ENCODE data around the gene NOC4L.

NOC4L gene

DNA sequence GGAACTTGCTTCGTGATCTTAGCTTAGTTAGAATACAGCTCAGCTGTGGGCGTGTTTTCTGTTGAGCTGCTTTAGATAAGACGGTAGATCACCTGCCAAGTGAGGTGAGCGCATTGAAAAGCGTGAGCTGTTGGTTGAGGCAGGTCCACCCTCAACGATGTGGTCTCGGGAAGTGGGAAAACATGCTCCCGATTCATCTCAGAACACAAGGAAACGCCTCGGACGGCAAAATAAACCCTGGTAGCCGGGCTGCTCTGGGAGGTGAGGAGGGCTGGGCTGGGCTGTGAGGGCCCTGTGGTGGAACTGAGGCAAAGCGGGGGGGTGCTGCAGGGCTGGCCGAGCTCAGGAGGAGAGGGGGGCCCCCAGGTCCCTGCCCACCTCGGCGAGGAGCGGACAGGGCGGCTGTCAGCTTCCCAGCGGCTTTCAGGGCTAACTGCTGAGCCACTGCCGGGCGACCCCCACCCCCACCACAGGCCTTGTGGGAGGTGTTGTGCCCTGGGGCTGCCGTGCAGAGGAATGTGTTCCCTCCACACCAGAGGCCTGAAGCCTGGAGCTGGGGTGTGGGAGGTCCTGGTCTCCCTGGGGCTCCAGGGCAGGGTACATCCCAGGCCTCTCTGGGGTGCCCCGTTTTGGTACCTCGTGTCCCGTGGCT, 30.7 kb downstream of the NOC4L start:
- DNase-seq = no peak
- H3K79me2 ChIP-seq (ENCODE audit: control insufficient read depth, insufficient read depth, low read length, poor library complexity) = no peaks in the 10 kb centered on the region
- H3K9ac ChIP-seq (ENCODE audit: low read length) = no peak overlapping the region
- H2BK120ac ChIP-seq (ENCODE audit: insufficient read depth, low read length, poor library complexity) = no peak overlapping the region
- H3K4me1 ChIP-seq (ENCODE audit: control insufficient read depth in 1 of 2, insufficient read depth in 2 of 2, low read length in 2 of 2) = peaks cover 0 to 5% of the 10 kb centered on the region in 2 experiments
- no peaks in the 10 kb centered on the region for H3K36me3 ChIP-seq (ENCODE audit: control insufficient read depth in 1 of 2, insufficient read depth in 2 of 2, low read length in 2 of 2)
- no peak overlapping the region for H3K4me3 ChIP-seq (ENCODE audit: low read depth, low read length)
- H4K12ac ChIP-seq (ENCODE audit: low read depth, low read length) = no peak overlapping the region
- H3K79me1 ChIP-seq (ENCODE audit: low read length) = no peaks in the 10 kb centered on the region
- H3K4ac ChIP-seq (ENCODE audit: low read depth, low read length) = no peak overlapping the region
- H3K9me3 ChIP-seq (ENCODE audit: insufficient read depth, low read depth, low read length) = peaks cover 2% of the 10 kb centered on the region
- H4K91ac ChIP-seq (ENCODE audit: low read depth, low read length) = no peak overlapping the region
- no peak overlapping the region for H4K8ac ChIP-seq (ENCODE audit: low read depth, low read length)
- no CpG with 5 or more reads among the region's 25 CpGs for WGBS (ENCODE audit: extremely low coverage, insufficient coverage, insufficient read length)
- H3K27me3 ChIP-seq (ENCODE audit: insufficient read depth, low read length) = no peaks in the 10 kb centered on the region
- no peak overlapping the region for H3K4me2 ChIP-seq (ENCODE audit: low read length)
- no peak overlapping the region for H2AFZ ChIP-seq (ENCODE audit: insufficient read depth, low read length, poor library complexity)
- no peak overlapping the region for H3K18ac ChIP-seq (ENCODE audit: low read length)
- H2BK5ac ChIP-seq (ENCODE audit: low read depth, low read length, poor library complexity) = no peak overlapping the region
- no peak overlapping the region for H3K27ac ChIP-seq (ENCODE audit: low read depth, low read length)
- no peak overlapping the region for H2BK12ac ChIP-seq (ENCODE audit: low read length)
- no peak overlapping the region for H3K23ac ChIP-seq (ENCODE audit: low read length)
- no peak overlapping the region for H2AK5ac ChIP-seq (ENCODE audit: low read length)
- no peak overlapping the region for H3K14ac ChIP-seq (ENCODE audit: low read length)

DNA sequence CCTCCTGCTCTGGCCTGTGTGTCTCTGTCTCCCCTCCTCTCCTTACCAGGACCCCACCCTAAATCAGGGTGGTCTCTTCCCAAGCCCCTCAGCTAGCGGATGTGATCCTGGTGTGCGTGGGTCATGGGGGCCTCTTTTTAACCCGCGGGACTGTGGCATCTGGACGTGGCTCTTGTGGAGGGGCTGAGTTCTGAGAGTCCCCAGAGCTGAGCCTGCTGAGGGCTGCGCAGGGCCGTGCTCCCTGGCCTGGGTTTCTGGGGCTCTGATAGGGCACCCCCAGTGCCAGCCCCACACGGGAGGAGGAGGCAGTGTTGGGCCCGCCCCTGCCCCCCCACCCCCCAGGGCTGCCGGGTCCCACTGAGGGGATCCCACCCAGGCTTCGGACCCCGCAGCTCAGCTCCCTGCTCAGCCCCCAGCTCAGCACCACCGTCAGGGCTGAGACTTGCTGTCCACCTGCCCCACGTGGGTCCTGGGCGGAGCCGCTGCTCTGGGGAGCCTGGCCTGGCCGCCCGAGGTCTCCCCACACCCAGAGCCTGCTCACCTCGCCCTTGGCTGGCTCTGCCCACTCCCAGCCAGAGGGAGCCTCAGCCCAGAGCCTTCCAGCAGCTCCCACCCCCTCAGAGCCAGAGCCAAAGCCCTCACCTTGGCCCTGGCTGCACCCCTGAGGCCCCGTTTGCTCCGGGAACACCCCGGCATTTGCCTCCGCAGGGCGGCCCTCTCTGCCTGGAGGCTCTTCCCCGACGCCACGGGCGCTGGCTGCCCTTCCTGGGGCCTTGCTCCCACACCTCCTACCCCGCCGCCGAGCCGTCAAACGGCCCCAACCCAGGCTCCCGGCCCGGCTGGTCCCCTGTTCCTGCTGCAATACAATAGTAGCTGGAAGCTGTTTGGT, 31.5 kb downstream of the NOC4L start:
- no peak overlapping the region for H3K4me2 ChIP-seq (ENCODE audit: low read length)
- no peak overlapping the region for H4K91ac ChIP-seq (ENCODE audit: low read depth, low read length)
- no CpG with 5 or more reads among the region's 35 CpGs for WGBS (ENCODE audit: extremely low coverage, insufficient coverage, insufficient read length)
- no peaks in the 10 kb centered on the region for H3K27me3 ChIP-seq (ENCODE audit: insufficient read depth, low read length)
- H3K4ac ChIP-seq (ENCODE audit: low read depth, low read length) = no peak overlapping the region
- H3K23ac ChIP-seq (ENCODE audit: low read length) = no peak overlapping the region
- no peak overlapping the region for H3K27ac ChIP-seq (ENCODE audit: low read depth, low read length)
- H3K18ac ChIP-seq (ENCODE audit: low read length) = no peak overlapping the region
- H3K4me3 ChIP-seq (ENCODE audit: low read depth, low read length) = no peak overlapping the region
- no peak overlapping the region for H3K14ac ChIP-seq (ENCODE audit: low read length)
- H2BK120ac ChIP-seq (ENCODE audit: insufficient read depth, low read length, poor library complexity) = no peak overlapping the region
- no peaks in the 10 kb centered on the region for H3K79me1 ChIP-seq (ENCODE audit: low read length)
- DNase-seq = no peak
- no peaks in the 10 kb centered on the region for H3K79me2 ChIP-seq (ENCODE audit: control insufficient read depth, insufficient read depth, low read length, poor library complexity)
- H4K8ac ChIP-seq (ENCODE audit: low read depth, low read length) = no peak overlapping the region
- H3K9me3 ChIP-seq (ENCODE audit: insufficient read depth, low read depth, low read length) = peaks cover 4% of the 10 kb centered on the region
- H2AK5ac ChIP-seq (ENCODE audit: low read length) = no peak overlapping the region
- H3K36me3 ChIP-seq (ENCODE audit: control insufficient read depth in 1 of 2, insufficient read depth in 2 of 2, low read length in 2 of 2) = no peaks in the 10 kb centered on the region
- no peak overlapping the region for H3K9ac ChIP-seq (ENCODE audit: low read length)
- H2AFZ ChIP-seq (ENCODE audit: insufficient read depth, low read length, poor library complexity) = no peak overlapping the region
- no peak overlapping the region for H4K12ac ChIP-seq (ENCODE audit: low read depth, low read length)
- peaks cover 0 to 5% of the 10 kb centered on the region in 2 experiments for H3K4me1 ChIP-seq (ENCODE audit: control insufficient read depth in 1 of 2, insufficient read depth in 2 of 2, low read length in 2 of 2)
- H2BK5ac ChIP-seq (ENCODE audit: low read depth, low read length, poor library complexity) = no peak overlapping the region
- no peak overlapping the region for H2BK12ac ChIP-seq (ENCODE audit: low read length)

DNA sequence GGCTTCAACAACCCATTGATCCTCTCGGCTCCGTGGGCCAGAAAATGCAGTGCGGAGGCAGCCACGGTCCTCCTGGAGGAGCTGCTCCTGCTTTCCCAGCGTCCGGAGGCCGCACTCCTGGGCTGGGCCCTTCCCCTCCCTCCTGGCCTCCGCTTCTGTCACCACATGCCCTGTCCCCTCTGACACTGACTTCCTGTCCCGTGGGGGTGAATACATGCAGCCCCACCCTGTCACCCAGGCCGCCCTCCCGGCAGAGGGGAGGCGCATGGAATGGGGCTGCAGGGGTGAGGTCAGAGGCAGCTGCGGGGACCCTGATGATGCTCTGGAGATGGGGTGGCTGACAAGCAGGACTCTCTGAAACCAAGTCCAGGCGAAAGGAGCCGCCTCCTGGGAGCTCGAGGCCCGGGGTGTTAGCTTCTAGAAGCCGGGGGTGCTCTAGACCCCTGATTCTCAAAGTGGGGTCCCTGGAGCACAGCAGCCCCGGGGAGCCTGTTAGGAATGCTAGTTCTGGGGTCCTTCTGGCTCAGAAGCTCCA, 32.2 kb downstream of the NOC4L start:
- no CpG with 5 or more reads among the region's 19 CpGs for WGBS (ENCODE audit: extremely low coverage, insufficient coverage, insufficient read length)
- no peak overlapping the region for H3K4me2 ChIP-seq (ENCODE audit: low read length)

DNA sequence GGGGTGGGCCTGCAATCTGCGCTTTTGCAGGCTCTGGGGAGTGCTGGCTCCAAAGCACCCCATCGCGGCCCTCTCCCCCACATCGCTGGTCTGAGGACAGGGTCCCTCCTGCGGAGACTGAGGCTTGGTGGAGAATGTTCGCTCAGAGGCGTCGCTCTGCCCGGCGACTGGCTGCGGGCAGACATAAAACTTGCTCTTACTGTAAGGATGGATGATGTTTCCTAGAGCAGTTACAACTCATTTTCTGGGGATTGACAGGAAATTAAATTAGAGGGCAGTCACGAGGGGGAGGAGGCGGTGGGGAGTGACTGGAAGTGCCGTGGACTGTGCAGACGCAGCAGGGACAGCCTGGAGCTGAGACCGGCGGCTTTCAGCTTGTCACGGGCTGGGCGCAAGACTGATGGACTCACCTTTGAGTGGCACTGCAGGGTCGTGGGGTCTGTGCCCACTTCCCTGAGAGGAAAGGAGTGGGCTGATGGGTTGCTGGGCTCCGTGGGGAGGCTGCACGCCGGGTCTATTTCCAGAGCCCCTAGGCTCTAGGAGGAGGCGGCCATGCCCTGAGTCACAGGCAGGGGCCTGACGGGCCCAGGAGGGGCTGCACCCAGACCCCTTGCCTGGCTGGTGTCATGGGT, 32.8 kb downstream of the NOC4L start:
- H3K27ac ChIP-seq (ENCODE audit: low read depth, low read length) = no peak overlapping the region
- H2BK5ac ChIP-seq (ENCODE audit: low read depth, low read length, poor library complexity) = no peak overlapping the region
- no peak overlapping the region for H3K14ac ChIP-seq (ENCODE audit: low read length)
- H2AFZ ChIP-seq (ENCODE audit: insufficient read depth, low read length, poor library complexity) = no peak overlapping the region
- H2AK5ac ChIP-seq (ENCODE audit: low read length) = no peak overlapping the region
- H3K18ac ChIP-seq (ENCODE audit: low read length) = no peak overlapping the region
- H3K4me1 ChIP-seq (ENCODE audit: control insufficient read depth in 1 of 2, insufficient read depth in 2 of 2, low read length in 2 of 2) = peaks cover 0 to 5% of the 10 kb centered on the region in 2 experiments
- no peak overlapping the region for H3K4me3 ChIP-seq (ENCODE audit: low read depth, low read length)
- no peak overlapping the region for H2BK12ac ChIP-seq (ENCODE audit: low read length)
- WGBS (ENCODE audit: extremely low coverage, insufficient coverage, insufficient read length) = no CpG with 5 or more reads among the region's 25 CpGs
- H3K36me3 ChIP-seq (ENCODE audit: control insufficient read depth in 1 of 2, insufficient read depth in 2 of 2, low read length in 2 of 2) = no peaks in the 10 kb centered on the region
- peaks cover 13% of the 10 kb centered on the region for H3K9me3 ChIP-seq (ENCODE audit: insufficient read depth, low read depth, low read length)
- no peak overlapping the region for H2BK120ac ChIP-seq (ENCODE audit: insufficient read depth, low read length, poor library complexity)
- DNase-seq = no peak
- no peaks in the 10 kb centered on the region for H3K79me2 ChIP-seq (ENCODE audit: control insufficient read depth, insufficient read depth, low read length, poor library complexity)
- no peak overlapping the region for H3K9ac ChIP-seq (ENCODE audit: low read length)
- no peaks in the 10 kb centered on the region for H3K79me1 ChIP-seq (ENCODE audit: low read length)
- no peaks in the 10 kb centered on the region for H3K27me3 ChIP-seq (ENCODE audit: insufficient read depth, low read length)
- no peak overlapping the region for H3K4ac ChIP-seq (ENCODE audit: low read depth, low read length)
- H4K8ac ChIP-seq (ENCODE audit: low read depth, low read length) = no peak overlapping the region
- no peak overlapping the region for H4K12ac ChIP-seq (ENCODE audit: low read depth, low read length)
- no peak overlapping the region for H3K23ac ChIP-seq (ENCODE audit: low read length)
- no peak overlapping the region for H4K91ac ChIP-seq (ENCODE audit: low read depth, low read length)
- H3K4me2 ChIP-seq (ENCODE audit: low read length) = no peak overlapping the region

More for the DNA sequence above, 32.2 kb downstream of the NOC4L start:
- H4K91ac ChIP-seq (ENCODE audit: low read depth, low read length) = no peak overlapping the region
- no peak overlapping the region for H3K4ac ChIP-seq (ENCODE audit: low read depth, low read length)
- no peaks in the 10 kb centered on the region for H3K79me1 ChIP-seq (ENCODE audit: low read length)
- H2BK12ac ChIP-seq (ENCODE audit: low read length) = no peak overlapping the region
- H3K27ac ChIP-seq (ENCODE audit: low read depth, low read length) = no peak overlapping the region
- no peak overlapping the region for H2AFZ ChIP-seq (ENCODE audit: insufficient read depth, low read length, poor library complexity)
- H3K36me3 ChIP-seq (ENCODE audit: control insufficient read depth in 1 of 2, insufficient read depth in 2 of 2, low read length in 2 of 2) = no peaks in the 10 kb centered on the region
- no peak overlapping the region for H4K8ac ChIP-seq (ENCODE audit: low read depth, low read length)
- no peak overlapping the region for H3K4me3 ChIP-seq (ENCODE audit: low read depth, low read length)
- no peak overlapping the region for H3K23ac ChIP-seq (ENCODE audit: low read length)
- H2AK5ac ChIP-seq (ENCODE audit: low read length) = no peak overlapping the region
- H2BK120ac ChIP-seq (ENCODE audit: insufficient read depth, low read length, poor library complexity) = no peak overlapping the region
- H3K79me2 ChIP-seq (ENCODE audit: control insufficient read depth, insufficient read depth, low read length, poor library complexity) = no peaks in the 10 kb centered on the region
- peaks cover 0 to 5% of the 10 kb centered on the region in 2 experiments for H3K4me1 ChIP-seq (ENCODE audit: control insufficient read depth in 1 of 2, insufficient read depth in 2 of 2, low read length in 2 of 2)
- no peak overlapping the region for H3K18ac ChIP-seq (ENCODE audit: low read length)
- H4K12ac ChIP-seq (ENCODE audit: low read depth, low read length) = no peak overlapping the region
- H3K27me3 ChIP-seq (ENCODE audit: insufficient read depth, low read length) = no peaks in the 10 kb centered on the region
- no peak overlapping the region for H3K9ac ChIP-seq (ENCODE audit: low read length)
- H3K14ac ChIP-seq (ENCODE audit: low read length) = no peak overlapping the region
- H3K9me3 ChIP-seq (ENCODE audit: insufficient read depth, low read depth, low read length) = peaks cover 9% of the 10 kb centered on the region
- no peak overlapping the region for H2BK5ac ChIP-seq (ENCODE audit: low read depth, low read length, poor library complexity)
- no peak for DNase-seq

Measured in trophoblast cell (in vitro differentiated cells and primary cell).